ENCODE data around the gene SLC1A7.

SLC1A7 gene

DNA sequence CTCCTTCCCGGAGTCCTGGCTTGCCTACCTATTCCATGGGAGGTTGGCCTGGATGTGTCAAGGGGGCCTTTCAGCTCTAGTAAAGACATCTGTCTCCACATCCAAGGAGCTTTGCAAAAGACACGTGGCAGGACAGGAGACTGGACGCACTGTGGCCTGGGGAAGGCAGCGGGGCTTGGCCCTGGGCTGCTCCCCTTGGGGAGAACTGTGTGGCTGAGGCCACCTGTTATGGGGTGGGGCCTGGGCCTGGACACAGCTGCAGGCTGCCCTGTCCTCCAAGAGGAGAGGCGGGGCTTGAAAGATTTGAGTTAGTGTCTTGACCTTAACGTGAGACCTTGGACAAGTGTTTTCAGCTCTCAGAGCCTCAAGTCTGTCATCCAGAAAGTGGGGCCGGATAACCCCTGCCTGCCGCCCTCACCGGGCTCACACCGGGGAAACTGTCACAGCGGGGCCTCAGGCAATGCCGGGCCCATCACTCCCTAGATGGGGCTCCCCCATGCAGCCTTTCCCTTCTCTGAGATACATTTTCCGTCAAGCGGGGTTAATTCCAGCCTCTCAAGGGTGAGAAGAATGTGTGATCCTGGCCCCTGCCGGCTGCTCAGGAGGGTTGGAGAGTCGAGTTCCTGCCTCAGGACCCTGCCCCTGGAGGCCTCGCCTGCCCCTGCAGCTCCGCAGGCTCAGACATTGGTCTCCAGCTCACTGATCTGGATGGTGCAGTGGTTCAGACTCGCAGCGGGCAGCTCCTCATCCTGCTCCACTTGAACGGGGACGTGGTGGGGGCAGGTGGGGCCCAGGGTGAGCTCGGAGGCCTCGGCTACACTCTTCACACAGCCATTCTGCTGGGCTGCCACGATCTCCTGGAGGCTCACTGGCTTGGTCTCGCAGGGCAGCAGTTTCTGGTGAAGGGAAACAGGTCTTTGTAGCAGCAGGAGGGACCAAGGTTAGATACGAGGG is 54.8 kb downstream of the SLC1A7 start:
- TF ChIP-seq CTCF (IDR thresholded peaks at IDR 0.05): no peak
- Histone ChIP-seq H3K4me3 (no peak overlapping the region), H3K27ac (no peak overlapping the region)
- no peak for DNase-seq (ENCODE audit: low spot score)

DNA sequence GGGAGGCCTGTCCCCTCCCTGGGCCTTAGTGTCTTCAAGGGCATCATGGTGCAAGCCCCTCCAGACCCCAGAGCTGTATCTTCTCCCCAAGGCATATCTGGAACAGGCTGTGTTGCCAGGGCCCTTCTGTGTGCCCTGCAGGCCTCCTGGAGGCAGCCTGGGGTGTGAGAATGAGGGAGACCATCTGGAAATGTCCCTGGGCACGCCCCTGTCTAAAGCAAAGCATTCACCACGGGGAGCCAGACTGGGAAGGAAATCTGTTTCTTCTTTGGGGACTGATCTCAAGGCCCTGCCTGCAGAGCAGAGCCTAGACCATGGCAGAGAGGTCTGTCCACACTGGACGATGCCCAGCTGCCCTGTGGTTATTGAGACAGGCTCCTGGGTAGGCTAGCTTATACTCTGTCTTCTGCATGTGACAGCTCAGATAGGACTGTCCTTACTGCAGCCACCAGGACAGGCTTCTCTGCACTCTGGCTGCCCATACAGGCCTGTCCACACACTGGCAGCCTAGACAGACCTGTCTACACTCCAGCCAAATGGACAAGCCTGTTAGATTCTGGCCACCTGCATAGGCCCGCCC is 55.9 kb downstream of the SLC1A7 start:
- TF ChIP-seq CTCF (IDR thresholded peaks at IDR 0.05): no peak
- no peak for DNase-seq (ENCODE audit: low spot score)
- H3K4me3 ChIP-seq: no peak overlapping the region
- H3K27ac ChIP-seq: no peak overlapping the region

- H3K27ac ChIP-seq: no peak overlapping the region
- no peak for DNase-seq (ENCODE audit: low spot score)
- no peak overlapping the region for H3K4me3 ChIP-seq
- no peak for TF ChIP-seq CTCF (IDR thresholded peaks at IDR 0.05)
These were observed 57.0 kb downstream of the SLC1A7 start for GRCh38 chr1:53085405-53085804.

- no peak for DNase-seq (ENCODE audit: low spot score)
- no peak overlapping the region for H3K27ac ChIP-seq
These were observed 57.9 kb downstream of the SLC1A7 start for GRCh38 chr1:53084589-53084971.

GRCh38 chr1:53083636-53084588 is 58.5 kb downstream of the SLC1A7 start:
- Histone ChIP-seq H3K4me3 (no peak overlapping the region), H3K27ac (peak overlapping the region in 1 of 2 donors; percentile 4)
- TF ChIP-seq CTCF (IDR thresholded peaks at IDR 0.05): no peak
- no peak for DNase-seq (ENCODE audit: low spot score)

More at GRCh38 chr1:53084589-53084971, 57.9 kb downstream of the SLC1A7 start:
- H3K4me3 ChIP-seq: no peak overlapping the region
- no peak for TF ChIP-seq CTCF (IDR thresholded peaks at IDR 0.05)

DNA sequence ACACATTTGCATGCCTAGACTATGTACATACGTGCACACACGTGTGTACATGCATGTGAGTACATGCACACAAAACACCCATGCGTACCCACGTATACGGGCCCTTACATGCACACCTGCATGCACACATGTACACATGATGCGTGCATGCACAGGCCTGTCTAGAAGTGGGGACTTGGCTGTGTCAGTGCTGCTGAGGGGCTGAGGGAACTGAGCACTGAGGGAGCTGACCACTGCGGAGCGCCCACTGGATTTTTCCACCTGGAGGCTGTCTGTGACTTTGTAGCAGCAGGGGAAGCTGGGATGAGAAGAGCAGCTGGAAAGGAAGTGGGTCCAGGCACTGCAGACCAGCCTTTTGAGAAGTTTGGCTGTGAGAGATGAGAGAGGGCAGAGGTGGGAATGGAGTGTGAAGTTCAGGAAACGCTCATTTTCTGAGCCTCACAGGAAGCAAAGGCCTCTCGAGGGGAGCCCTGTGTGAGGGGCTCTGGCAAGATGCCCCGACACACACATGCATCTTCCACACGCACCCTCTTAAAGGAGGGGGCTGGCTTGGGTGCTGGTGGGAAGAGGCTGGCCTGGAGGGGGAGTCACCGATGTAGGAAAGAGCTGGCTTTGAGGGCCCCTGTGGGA is 59.5 kb downstream of the SLC1A7 start:
- H3K27ac ChIP-seq: no peak overlapping the region
- DNase-seq (ENCODE audit: low spot score): no peak
- TF ChIP-seq CTCF (IDR thresholded peaks at IDR 0.05): no peak
- H3K4me3 ChIP-seq: no peak overlapping the region
